Measurements from ENCODE around the gene SERPIND1.
"Not testable (repeated sequence)": the region's sequence is repeated elsewhere in the genome, so short reads cannot be mapped to it uniquely, and the experiment has no call there.

DNA sequence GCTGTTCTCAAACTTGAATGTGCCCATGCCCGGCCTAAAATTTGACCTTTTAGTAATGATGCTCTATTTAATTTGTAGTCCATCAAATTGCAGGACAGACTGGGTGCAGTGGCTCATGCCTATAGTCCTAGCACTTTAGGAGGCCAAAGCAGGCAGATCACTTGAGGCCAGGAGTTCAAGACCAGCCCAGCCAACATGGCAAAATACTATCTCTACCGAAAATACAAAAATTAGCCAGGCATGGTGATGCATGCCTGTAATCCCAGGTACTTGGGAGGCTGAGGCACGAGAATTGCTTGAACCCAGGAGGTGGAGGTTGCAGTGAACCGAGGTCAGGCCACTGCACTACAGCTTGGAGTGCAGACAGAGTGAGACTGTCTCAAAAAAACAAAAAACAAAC, 51.3 kb downstream of the SERPIND1 start:
- TF ChIP-seq ZFP30, ISL1, SNAI2, ZNF8 (CRISPR knock-in tag; IDR thresholded peaks at IDR 0.05): not testable (repeated sequence)
